Esophagus squamous epithelium (tissue), 5 donors: ENCODE data around the gene CSNK2A3. TPM values are rescaled to one million over a fixed set of nuclear protein-coding genes. Genes with fewer than 3 reads are reported as not detected.

Source experiments
- DNase-seq: peaks from one replicate; lab custom pipeline; 2025; lab: John Stamatoyannopoulos, UW
- H3K27ac ChIP-seq, 4 donors: fragments of 200-600 bp; sonication (generic); one replicate each; pipeline ENCODE4 v1.5.1; 2016 to 2019; ENCODE audit warnings: mild to moderate bottlenecking in 1 of 4
- H3K27me3 ChIP-seq, 4 donors: fragments of 200-600 bp; sonication (generic); 1 replicate in 3 of 4; 2 replicates in 1 of 4; pipeline versions ENCODE4 v1.5.1 to v1.6.0; 2017 to 2021; ENCODE audit warnings: antibody characterized with exemption in 1 of 4
- H3K36me3 ChIP-seq, 3 donors: fragments of 200-600 bp; sonication (generic); one replicate each; pipeline ENCODE4 v1.5.1; 2016 to 2019
- H3K4me1 ChIP-seq, 3 donors: fragments of 200-600 bp; sonication (generic); one replicate each; pipeline ENCODE4 v1.5.1; 2017 to 2019
- H3K4me3 ChIP-seq, 4 donors: fragments of 200-600 bp; sonication (generic); 1 replicate in 3 of 4; 2 replicates in 1 of 4; pipeline ENCODE4 v1.5.1; 2016 to 2019; ENCODE audit warnings: mild to moderate bottlenecking in 2 of 4, moderate library complexity in 1 of 4
- H3K9me3 ChIP-seq, 3 donors: fragments of 200-600 bp; sonication (generic); one replicate each; pipeline ENCODE4 v1.5.1; 2016 to 2019
- POLR2A ChIP-seq, 4 donors: fragments of 450-650 bp; IDR thresholded peaks; one replicate each; pipeline ENCODE4 v1.6.1; 2017; ENCODE audit warnings: antibody characterized with exemption in 4 of 4, mild to moderate bottlenecking in 4 of 4, moderate library complexity in 3 of 4
- WGBS, 2 donors: methylation state at CpG; one replicate each; pipeline ENCODE4 v1.1.5; 2018; 5-methylcytosine and 5-hydroxymethylcytosine counted together
- intact Hi-C: fragments of 100-400 bp; cut with DNase I; formaldehyde crosslinking; loops from one replicate; pipeline ENCODE4 v1.15.0; 2022
- total RNA-seq, 4 donors: library from RNA; depleted of rRNA; stranded (reverse); fragments of >200 nt; gene quantifications; one replicate each; pipeline ENCODE4 v1.1.0, GENCODE V29; 2016
- TF ChIP-seq, protein P1 (sequence below), 6 experiments: fragments of 450-650 bp in 4 of 6; fragments of 200-600 bp in 2 of 6; sonication (generic) in 2 of 6; IDR thresholded peaks; one replicate each; pipeline ENCODE4 v1.5.1; 2016 to 2019; ENCODE audit warnings: antibody characterized with exemption in 6 of 6, mild to moderate bottlenecking in 4 of 6, moderate library complexity in 4 of 6
- donor health status: DM: yes; HTN: yes; CAD: no.

Gene CSNK2A3
- total RNA-seq, 4 donors from 2014 or later, result 0.72 to 1.9 (median 1.5) TPM

GRCh38 chr11:11391169-11391568 is 38.1 kb upstream of the CSNK2A3 start:
- Histone ChIP-seq H3K4me3 (no peak overlapping the region), H3K36me3 (no peaks in the 10 kb centered on the region), H3K27ac (no peak overlapping the region), H3K4me1 (peaks cover 7 to 24% (median 16%) of the 10 kb centered on the region in 3 donors), H3K9me3 (no peaks in the 10 kb centered on the region), H3K27me3 (peaks cover 0 to 3% (median 0%) of the 10 kb centered on the region in 4 donors)
- no peak for DNase-seq
- TF ChIP-seq, protein P1, sequence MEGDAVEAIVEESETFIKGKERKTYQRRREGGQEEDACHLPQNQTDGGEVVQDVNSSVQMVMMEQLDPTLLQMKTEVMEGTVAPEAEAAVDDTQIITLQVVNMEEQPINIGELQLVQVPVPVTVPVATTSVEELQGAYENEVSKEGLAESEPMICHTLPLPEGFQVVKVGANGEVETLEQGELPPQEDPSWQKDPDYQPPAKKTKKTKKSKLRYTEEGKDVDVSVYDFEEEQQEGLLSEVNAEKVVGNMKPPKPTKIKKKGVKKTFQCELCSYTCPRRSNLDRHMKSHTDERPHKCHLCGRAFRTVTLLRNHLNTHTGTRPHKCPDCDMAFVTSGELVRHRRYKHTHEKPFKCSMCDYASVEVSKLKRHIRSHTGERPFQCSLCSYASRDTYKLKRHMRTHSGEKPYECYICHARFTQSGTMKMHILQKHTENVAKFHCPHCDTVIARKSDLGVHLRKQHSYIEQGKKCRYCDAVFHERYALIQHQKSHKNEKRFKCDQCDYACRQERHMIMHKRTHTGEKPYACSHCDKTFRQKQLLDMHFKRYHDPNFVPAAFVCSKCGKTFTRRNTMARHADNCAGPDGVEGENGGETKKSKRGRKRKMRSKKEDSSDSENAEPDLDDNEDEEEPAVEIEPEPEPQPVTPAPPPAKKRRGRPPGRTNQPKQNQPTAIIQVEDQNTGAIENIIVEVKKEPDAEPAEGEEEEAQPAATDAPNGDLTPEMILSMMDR (IDR thresholded peaks at IDR 0.05), result no peak
- no peak for TF ChIP-seq POLR2A (IDR thresholded peaks at IDR 0.05)
- intact Hi-C loops, result no loop called here

- H3K27ac ChIP-seq, result no peak overlapping the region
- TF ChIP-seq, protein P1 (IDR thresholded peaks at IDR 0.05), result no peak
- no peak for TF ChIP-seq POLR2A (IDR thresholded peaks at IDR 0.05)
- DNase-seq, result no peak
- H3K9me3 ChIP-seq, result no peaks in the 10 kb centered on the region
- H3K4me1 ChIP-seq, result peaks cover 7 to 20% (median 16%) of the 10 kb centered on the region in 3 donors
- 84 to 96% methylated on average over 3 of the region's 5 CpGs for WGBS, 2 donors
- H3K4me3 ChIP-seq, result no peak overlapping the region
- H3K27me3 ChIP-seq, result no peaks in the 10 kb centered on the region
- no peaks in the 10 kb centered on the region for H3K36me3 ChIP-seq
- intact Hi-C loops, result no loop called here
Measured at GRCh38 chr11:11390068-11390771, 37.2 kb upstream of the CSNK2A3 start.

GRCh38 chr11:11389238-11389637 is 36.2 kb upstream of the CSNK2A3 start:
- DNase-seq, result no peak
- intact Hi-C loops, result no loop called here
- H3K9me3 ChIP-seq, result no peaks in the 10 kb centered on the region

GRCh38 chr11:11387622-11388305 is 34.7 kb upstream of the CSNK2A3 start:
- TF ChIP-seq, protein P1 (IDR thresholded peaks at IDR 0.05), result no peak
- no peak for TF ChIP-seq POLR2A (IDR thresholded peaks at IDR 0.05)
- intact Hi-C loops, result no loop called here
- DNase-seq, result no peak
- Histone ChIP-seq H3K4me1 (peaks cover 7 to 20% (median 16%) of the 10 kb centered on the region in 3 donors), H3K36me3 (no peaks in the 10 kb centered on the region), H3K27me3 (no peaks in the 10 kb centered on the region), H3K4me3 (no peak overlapping the region), H3K27ac (no peak overlapping the region), H3K9me3 (no peaks in the 10 kb centered on the region)
- WGBS, 2 donors, result 70 to 85% methylated on average over 8 to 9 of the region's 10 CpGs

More at GRCh38 chr11:11389238-11389637, 36.2 kb upstream of the CSNK2A3 start:
- TF ChIP-seq, protein P1 (IDR thresholded peaks at IDR 0.05), result no peak
- TF ChIP-seq POLR2A (IDR thresholded peaks at IDR 0.05), result no peak
- H3K36me3 ChIP-seq, result no peaks in the 10 kb centered on the region
- peaks cover 7 to 20% (median 16%) of the 10 kb centered on the region in 3 donors for H3K4me1 ChIP-seq
- no peak overlapping the region for H3K27ac ChIP-seq
- H3K27me3 ChIP-seq, result no peaks in the 10 kb centered on the region
- no peak overlapping the region for H3K4me3 ChIP-seq
- 53 to 64% methylated on average over 4 of the region's 4 CpGs for WGBS, 2 donors

- H3K36me3 ChIP-seq, result no peaks in the 10 kb centered on the region
- H3K27ac ChIP-seq, result no peak overlapping the region
- TF ChIP-seq, protein P1 (IDR thresholded peaks at IDR 0.05), result no peak
- no peak for TF ChIP-seq POLR2A (IDR thresholded peaks at IDR 0.05)
- H3K4me3 ChIP-seq, result no peak overlapping the region
- WGBS, 2 donors, result 55 to 72% methylated on average over 4 of the region's 4 CpGs
- no peak for DNase-seq
- intact Hi-C loops, result no loop called here
- no peaks in the 10 kb centered on the region for H3K27me3 ChIP-seq
- H3K9me3 ChIP-seq, result no peaks in the 10 kb centered on the region
- peaks cover 7 to 18% (median 15%) of the 10 kb centered on the region in 3 donors for H3K4me1 ChIP-seq
Measured at GRCh38 chr11:11387207-11387606, 34.2 kb upstream of the CSNK2A3 start.
